ENCODE results near the gene NADK2.
"Not testable (repeated sequence)": the region's sequence is repeated elsewhere in the genome, so short reads cannot be mapped to it uniquely, and the experiment has no call there.

NADK2 gene, protein sequence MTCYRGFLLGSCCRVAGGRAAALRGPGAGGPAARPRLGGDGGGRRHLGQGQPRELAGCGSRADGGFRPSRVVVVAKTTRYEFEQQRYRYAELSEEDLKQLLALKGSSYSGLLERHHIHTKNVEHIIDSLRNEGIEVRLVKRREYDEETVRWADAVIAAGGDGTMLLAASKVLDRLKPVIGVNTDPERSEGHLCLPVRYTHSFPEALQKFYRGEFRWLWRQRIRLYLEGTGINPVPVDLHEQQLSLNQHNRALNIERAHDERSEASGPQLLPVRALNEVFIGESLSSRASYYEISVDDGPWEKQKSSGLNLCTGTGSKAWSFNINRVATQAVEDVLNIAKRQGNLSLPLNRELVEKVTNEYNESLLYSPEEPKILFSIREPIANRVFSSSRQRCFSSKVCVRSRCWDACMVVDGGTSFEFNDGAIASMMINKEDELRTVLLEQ

DNA sequence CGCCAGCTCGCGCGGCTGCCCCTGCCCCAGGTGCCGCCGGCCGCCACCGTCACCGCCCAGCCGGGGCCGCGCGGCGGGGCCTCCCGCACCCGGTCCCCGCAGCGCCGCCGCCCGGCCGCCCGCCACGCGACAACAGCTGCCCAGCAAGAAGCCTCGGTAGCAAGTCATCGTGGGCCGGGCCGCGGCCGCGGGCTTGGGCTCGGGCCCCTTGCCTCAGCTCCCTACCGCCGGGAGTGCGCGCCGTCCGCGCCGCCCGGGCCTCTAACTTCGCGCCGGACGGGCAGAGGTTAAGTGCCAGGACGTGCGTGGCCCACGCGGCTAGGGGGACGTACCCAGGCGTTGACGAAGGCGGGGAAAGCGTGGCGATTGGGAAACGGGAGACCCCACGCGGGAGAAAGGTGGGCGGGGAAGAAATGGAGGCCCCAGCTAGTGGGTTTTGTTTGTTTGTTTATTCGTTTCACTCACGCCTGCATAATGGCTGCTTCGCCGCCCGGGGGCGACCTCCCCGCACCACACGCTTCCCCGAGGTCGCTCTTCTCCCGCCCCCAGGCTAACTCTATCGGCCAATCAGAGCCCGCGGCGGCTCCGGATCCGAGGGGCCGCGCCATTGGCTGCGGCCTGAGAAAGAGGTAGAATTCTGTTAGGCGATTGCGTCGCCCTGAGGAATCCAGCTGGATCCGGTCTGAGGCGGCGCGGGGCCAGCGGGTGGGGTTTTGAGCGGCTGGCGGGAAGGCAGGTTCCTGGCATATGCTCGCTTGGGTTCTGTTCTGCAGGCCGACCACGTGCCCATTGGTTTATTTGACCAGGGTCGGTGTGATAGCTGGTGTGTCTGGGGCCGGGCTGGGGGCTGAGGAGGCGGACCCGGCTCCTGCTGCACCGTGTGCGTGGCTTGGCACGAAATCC, at the start of gene NADK2:
TSS of gene NADK2 (minus strand) at position 295 of the 903 bp plus-strand sequence. CDS start at position 168, 127 bp downstream.
- DNase-seq: peak; percentile 86

DNA sequence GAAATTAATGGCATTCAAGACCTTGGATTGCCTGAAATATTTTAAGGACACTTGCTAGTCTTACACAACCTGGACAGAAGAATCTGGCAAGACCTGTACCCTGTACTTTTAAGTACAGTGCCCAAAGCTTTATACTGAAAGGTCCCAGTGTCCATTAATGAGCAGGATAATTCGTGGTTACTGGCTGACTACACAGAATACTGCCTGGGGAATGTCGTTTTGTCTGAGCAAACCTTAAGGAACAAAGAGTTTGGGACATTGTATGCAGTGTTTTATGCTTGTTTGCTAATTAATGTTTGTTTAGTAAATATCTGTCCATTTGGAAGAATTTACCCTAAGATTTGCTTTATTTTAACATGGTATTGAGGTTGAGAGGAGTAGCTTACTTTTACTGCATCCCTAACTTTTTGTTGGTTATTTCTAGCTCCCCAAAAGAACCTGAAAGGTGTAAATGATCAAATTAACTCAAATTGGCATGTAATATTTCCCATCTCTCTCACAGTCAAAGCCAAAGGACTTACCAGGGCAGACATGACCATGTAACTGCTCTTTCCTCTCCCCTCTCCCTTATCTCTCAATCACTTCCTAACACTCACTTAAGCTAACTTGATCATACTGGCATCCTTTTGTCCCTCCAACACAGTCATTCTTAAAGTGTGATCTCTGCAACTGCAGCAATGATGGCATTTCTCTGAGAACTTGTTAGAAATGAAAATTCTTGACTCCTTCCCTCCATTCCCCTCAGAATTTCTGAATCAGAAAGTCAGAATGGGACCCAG, 44.3 kb upstream of the NADK2 start:
- DNase-seq: no peak

DNA sequence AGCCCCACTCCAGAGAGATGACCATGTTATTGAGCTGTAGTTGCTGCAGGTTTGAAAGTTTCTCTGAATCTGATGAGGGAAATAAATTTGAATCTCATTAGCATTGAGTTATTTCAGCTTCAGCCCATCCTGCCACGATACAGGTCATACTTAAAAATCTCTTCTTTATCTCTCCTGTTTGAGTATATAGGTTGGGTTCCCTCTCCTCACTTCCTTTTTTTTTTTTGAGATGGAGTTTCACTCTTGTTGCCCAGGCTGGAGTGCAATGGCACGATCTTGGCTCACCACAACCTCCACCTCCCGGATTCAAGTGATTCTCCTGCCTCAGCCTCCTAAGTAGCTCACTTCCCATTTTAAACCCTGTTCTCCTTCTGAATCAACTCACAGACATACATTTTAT, 42.0 kb upstream of the NADK2 start:
- DNase-seq: not testable (repeated sequence)

DNA sequence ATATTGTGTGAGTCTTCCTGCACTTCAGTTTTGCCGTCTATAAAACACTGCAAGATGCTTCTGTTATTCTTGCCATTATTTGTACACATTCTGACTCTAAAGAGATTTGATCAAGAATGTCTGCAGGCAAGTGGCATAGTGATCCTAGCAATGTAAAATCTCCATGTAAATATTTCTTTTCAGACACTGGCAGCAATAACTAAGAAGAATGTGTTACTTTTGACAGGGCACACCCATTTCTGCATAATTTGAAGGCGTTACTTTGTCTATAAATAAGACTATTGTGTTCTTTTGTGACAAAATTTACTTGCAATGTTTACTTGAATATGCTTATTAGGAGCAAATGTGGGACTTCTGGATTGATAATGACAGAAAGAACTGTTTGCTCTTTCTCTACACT, 39.9 kb upstream of the NADK2 start:
- DNase-seq: no peak

DNA sequence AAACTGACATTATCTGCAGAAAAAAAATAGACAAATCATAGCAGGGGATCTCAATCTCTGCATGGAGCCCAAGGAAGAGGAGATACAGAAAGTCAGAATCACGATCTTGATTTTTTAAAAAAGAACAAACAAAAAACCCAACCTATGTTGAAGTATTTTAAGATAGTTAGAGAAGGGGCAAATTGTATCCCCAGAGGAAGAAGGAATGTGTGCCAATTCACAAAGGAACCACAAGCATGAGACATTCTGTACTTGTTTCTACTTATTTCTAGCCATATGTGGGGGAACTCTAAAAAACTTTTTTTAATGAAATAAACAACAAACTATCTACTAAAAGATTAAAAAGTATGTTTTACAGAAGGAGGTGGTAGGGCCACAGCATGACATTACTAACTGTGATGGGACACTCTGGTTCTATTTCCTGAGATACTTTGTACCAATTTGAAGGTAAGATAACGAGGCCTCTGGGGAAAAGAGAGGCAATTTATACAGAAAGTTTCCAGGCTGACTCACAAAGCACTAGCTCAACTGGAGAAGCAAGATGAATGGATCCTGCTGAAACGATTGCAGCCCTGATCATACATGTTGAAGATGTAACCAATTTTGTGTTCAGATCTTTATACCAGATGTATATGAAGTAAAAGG, 37.5 kb upstream of the NADK2 start:
- no peak for DNase-seq

DNA sequence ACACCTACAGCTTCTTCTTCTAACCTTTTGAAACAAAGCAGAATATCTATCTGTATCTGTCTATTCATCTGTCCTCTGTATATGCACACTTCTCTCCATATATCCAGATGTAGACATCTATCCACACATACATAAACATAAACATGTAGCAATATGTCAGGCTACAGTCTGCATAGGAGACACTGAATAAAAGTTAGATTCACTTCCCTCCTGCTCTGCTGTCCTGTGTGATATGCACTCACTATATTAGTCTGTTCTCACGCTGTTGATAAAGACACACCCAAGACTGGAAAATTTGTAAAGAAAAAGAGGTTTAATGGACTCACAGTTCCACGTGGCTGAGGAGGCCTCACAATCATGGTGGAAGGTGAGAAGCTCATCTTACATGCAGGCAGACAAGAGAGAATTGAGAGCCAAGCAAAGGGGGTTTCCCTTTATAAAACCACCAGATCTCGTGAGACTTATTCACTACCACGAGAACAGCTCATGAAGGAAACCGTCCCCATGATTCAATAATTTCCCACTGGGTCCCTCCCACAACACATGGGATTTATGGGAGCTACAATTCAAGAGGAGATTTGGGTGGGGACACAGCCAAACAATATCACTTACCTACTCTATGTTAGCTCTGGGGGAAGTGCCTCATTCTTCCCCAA, 35.9 kb upstream of the NADK2 start:
- no peak for DNase-seq

DNA sequence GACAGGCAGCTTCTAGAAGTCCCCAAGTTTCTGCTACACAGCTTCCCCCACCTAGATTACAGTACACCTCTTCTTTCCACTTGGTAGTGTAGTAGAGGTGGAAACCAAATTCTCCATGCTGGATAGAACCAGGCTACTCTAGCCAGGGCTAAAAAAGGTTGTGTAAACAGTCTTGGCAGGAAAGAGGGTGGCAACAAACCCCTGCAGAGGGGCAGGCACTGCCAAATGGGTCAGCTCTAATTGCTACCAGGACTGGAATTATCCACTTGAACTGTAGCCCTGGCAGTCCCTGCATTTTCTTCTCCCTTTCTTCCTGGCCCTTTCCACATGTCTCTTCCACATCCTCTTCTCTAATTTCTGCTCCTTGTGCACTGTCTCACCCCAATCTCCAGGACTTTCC, 35.1 kb upstream of the NADK2 start:
- DNase-seq: no peak

DNA sequence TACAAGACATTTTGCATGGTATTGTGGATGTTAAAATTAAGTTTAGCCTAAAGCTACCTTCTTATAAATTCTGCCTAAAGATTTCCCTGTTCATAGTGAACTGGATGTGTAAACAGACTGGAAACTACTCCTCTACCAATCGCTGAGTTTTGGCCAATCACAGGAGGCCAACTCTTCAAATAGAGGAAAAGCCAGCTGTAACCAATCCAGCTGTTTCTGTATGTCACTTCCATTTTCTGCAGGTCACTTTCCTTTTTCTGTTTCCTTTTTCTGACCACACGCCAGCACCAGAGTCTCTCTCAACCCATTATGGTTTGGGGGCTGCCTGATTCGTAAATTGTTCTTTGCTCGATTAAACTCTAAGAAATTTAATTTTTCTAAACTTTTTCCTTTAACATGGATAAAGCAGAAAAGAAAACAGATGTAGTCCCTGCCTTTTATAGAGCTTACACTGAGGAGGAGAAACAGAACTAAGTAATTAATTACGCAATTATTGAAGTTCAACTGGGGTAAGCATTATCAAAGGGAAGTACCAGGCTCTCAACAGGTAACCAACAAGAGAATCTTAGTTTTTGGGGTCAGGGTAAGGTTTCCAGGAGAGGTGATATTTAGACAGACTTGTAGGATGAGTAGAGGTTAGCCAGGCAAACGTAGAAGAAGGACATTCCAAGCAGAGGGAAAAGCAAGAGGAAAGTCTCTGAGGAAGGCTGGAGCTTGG, 32.2 kb upstream of the NADK2 start:
- DNase-seq: no peak

DNA sequence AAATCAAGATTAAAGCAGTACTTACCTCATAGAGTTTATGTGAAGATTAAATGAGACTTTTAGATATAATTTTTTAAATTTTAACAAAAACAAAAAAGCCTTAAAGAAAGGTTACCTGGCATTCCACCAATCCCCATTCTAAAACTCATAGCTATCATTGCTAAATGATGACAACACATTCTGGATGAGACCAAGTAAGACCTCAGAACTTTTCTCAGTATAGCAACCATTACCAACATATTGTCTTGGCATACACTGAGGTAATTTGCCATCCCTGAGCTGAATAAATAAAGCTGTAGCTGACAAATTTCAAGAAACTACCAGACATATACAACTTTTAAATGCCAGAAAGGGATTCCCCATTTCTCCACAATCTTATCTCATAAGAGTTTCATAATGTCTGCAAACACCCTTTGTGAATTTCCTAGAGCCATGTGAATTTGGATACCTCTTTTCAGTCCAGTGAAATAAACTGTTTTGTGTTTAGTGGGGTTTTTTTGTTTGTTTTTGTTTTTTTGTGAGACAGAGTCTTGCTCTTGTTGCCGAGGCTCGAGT, 30.5 kb upstream of the NADK2 start:
- DNase-seq: no peak

DNA sequence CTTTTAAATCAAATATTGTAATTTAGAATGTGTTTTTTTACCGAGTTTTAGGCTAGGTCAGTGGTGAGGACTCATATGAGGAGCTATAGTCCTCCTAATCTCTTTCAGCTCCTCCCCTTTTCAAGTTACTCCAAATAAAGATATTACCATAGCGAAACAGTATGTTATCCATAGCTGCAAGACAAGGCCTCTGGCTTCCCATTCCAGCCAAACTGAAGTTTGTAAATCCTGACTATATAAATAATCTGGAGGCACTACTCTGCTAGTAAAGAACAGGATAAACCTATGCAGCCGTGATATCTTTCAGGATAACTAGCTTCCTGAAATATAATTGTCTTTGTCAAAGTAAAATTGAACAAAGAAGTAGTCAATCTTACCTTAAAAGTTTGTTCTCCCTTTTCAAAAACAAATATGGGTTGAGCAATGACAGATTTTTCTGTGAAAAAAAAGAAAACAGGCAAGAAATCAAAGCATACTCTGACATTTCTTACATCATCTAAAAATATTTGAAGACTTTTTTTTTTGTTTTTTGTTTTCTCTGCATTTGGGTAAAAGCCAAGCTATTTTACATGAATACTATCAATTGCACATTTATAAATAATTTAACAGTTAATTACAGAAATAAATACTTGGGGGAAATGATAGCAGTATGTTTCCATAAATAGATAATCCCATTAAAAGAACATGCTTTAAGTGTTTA, 29.3 kb upstream of the NADK2 start:
- no peak for DNase-seq

DNA sequence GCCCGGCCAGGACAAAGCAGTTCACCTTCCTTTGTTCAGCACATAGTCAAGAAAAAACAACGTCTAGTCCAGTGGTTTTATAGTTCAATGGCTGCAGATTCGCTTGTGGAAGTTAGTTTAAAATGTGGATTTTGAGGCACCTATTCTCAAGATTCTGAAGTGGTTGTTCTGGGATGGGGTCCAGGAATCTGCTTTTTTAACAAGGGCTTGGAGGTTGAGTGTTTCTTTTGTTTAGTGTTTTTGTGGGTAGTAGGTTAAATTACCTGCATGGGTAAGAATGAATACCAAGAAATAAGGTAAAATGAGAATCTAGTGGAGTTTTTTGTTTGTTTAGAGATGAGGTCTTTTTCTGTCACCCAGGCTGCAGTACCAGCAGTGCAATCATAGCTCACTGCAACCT, 28.4 kb upstream of the NADK2 start:
- no peak for DNase-seq

DNA sequence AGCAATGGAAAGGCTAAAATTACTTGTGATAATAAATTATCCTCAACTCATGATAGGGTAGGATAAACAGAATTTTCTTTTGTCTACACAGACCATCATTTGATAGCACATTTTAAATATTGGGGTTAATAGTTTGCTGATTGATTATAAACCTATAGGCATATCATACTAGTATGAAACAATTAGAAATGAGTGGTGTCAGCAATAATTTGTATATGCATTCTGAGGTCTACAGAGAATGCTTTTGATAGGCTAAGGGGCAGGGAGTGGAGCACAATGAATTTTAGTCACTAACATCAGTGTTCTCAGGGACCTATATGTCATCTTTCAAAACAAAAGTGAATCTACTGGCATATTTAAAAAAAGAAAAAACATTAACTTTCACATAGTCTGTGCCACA, 27.8 kb upstream of the NADK2 start:
- no peak for DNase-seq

DNA sequence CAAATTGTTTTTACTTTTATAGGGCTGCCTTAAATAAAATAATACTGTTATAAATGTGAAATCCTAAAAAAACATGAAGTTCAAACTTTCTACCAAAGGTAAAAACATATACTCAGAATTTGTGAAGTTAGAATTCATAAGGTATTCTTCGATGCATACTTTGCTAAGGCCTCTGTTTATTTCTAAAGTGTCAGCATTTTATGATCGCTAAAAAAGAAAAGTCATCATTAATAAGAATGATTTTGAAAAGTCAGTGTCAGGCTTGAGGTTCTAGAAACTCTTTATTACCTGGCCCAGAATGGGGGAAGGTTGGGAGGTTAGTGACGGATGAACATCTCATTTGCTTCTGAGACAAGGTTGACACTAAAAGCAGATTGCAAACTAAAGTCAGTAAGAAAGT, 26.2 kb upstream of the NADK2 start:
- DNase-seq: no peak

DNA sequence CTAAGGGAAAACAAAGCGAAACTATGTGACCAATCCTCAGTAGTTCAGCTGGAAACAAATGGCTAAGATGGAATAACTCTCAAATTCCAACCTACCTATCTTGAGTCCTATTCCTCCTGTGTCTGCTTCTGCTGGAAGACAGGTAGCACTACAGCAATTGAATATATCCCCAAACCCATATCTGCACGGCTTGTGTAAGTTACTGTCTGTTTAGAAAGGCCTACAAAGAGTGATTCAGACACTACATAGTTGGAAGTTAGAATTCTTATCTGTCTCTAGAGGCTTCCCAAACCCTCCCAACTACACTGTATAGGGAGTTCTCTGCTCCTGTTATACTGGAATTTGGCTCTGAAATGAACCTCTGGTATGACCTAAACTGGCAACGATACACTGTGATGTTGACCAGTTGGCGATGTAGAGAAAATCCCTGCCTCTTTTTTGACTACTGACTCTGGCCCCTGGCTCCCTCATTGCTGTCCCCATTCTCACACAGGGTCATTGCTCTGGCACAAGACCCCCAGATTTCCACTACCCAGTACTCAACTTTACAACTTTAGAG, 22.6 kb upstream of the NADK2 start:
- no peak for DNase-seq

DNA sequence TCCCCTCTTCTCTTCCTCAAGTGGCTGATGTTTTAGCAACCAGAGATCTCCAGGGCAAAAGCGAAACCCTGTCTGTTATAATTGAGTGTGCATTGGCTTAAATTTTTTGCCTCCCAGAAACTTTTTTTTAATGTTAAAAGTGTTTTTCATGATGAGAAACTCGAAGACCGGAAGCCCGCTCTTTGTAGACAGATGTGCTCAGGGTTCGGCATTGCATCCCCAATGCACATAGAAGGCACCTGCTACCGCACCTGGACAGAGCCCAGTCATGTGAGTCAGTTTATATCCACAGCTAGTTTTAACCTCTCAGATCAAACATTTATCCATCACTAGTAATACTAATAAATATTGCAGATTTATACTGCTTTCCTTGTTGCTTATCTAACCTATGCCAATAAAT, 19.5 kb upstream of the NADK2 start:
- DNase-seq: no peak

DNA sequence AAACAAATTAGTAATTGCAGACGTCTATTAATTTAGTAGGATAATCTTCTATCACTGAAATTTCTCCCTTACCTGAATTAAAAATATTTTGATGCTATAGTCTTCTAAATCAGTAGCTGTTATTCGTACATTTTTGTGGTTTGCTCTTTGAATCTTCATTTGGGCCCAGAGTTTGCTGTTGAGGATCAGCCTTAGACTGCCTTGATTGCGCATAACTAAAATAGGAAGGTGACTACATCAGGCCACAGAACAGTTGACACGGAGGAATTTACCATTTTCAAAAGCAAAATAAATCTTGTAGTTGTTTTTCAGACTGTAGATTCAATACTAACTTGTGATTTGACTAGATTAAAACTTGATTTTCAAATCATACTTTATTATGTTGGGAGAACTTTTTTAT, 11.8 kb upstream of the NADK2 start:
- no peak for DNase-seq

DNA sequence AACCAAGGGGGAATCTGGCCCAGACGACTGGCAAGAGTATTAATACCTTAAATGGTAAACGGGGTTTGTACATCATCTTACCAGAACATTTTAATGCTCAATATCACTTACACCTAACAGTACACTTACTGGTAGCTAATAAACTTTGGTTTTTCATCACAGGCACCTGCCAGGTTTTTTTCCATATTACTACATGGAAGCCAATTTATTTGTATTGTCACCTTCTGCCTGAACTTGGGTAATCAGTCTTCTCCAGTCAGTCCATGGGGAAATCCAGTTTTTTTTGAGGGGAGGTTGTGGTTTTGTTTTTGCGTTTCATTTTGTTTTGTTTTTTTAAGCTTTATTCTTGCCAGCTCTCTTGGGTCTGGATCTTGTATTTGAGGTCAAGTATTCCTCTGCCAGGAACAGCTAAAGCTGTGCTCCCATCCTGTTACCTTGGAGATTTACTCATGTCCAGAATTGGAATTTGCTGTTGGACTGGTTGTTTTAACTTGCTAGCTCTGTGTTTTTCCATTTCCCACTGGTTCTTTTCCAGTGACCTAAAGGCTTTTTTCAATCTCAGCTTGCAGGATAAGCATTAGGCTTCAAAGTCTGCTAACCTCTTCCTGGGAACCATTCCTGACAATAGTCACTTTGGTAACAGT, 11.1 kb upstream of the NADK2 start:
- DNase-seq: no peak

DNA sequence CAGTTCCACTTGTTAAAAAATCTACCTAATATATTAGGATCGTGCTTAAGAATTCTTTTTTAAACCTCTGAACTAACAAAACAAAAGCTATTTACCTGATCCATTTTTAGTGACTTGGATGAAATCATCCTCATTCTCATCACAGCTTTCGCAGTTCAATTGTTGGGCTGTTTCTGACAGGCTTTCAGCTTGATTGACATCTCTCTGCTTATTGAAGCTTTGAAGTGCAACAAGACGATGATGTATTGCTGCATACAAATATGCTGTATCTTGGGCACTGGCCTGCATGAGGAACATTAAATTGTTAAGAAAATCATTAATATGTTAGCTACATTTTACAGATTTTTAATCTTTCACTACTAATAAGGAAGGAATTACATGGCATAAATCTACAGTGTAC, 9.5 kb upstream of the NADK2 start:
- DNase-seq: no peak

DNA sequence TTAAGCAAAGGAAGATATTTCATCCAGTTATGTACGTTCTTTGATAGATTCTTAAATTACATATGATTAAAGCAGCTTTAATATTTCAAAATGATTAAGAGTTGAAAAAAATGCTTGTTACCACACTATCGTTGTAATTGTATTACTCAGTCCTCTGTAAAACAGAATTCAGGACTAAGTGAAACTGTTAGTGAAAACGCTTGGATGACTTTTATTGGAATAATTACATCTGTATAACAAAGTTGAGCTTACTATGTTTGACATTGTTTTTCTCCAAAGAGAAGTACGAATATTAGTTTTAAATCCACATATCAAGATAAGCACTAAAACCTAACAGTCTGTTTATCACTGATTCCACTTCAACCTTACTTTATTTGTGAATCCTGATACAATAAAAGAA, 8.7 kb upstream of the NADK2 start:
- no peak for DNase-seq
